ENCODE results near the gene FKBP5.
"Not testable (repeated sequence)": the region's sequence is repeated elsewhere in the genome, so short reads cannot be mapped to it uniquely, and the experiment has no call there.

The FKBP5 gene

GRCh38 chr6:35722121-35722761 lies 33.5 kb upstream of the FKBP5 start:
- DNase-seq = no peak

- peak; percentile 74 for DNase-seq
Measured at GRCh38 chr6:35719830-35720733, 31.4 kb upstream of the FKBP5 start.

DNA sequence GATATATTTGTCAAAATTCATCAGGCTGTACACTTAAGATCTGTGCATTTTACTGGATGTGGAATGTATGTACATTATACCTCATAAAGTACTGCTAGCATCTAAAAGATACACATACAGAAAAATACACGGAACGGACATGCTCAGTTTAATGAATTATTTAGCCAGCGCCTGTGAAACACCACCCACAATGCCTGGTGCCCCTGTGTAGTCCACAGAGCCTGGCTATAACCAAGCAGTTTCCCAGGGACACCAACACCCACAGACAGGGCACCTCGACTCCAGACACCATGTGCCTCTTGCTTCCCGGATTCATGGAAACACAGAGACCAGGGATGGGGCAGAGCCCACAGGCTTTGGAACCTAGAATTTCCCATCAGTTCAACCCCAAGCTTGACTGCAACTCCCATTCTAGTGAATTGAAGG lies 30.7 kb upstream of the FKBP5 start:
- peak; percentile 69 for DNase-seq

DNA sequence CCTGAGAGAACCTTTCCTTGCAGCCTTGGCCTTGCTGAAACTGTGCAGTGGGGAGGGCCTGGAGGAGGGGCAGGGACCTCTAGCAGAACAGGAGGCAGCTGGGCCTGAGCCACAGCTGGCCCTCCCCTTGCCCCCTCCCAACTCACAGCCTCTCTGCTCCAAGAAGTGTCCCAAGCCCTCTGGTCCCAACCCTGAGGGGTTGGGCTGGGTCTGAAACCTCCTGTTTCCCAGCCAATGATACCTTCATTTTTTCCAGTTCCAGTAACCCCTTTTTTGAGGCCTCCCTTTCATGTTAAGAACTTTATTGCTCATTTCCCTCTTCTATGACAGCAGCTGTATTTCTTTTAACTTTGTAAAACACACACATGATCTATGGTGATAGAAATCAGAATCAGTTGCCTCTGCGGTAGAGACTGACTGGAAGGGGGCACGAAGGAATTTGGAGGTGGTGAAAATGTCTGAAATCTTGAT lies 30.2 kb upstream of the FKBP5 start:
- DNase-seq = peak; percentile 74

DNA sequence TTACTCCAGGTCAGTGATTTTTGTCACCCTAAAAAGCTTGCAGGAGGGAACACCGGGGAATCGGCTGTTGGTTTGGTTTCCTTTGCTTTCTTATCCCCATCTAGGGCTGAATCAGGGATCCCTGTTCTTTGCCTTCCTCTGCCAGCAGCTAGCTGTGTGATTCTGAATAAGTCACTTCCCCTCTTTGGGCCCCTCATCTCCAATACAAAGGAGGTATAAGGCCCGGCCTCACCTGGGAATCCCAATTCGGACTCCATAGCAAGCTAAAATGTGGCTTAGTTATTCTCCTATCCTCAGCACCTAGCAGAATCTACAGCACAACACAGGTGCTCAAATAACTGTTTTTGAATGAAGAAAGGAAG lies 29.6 kb upstream of the FKBP5 start:
- DNase-seq = no peak

DNA sequence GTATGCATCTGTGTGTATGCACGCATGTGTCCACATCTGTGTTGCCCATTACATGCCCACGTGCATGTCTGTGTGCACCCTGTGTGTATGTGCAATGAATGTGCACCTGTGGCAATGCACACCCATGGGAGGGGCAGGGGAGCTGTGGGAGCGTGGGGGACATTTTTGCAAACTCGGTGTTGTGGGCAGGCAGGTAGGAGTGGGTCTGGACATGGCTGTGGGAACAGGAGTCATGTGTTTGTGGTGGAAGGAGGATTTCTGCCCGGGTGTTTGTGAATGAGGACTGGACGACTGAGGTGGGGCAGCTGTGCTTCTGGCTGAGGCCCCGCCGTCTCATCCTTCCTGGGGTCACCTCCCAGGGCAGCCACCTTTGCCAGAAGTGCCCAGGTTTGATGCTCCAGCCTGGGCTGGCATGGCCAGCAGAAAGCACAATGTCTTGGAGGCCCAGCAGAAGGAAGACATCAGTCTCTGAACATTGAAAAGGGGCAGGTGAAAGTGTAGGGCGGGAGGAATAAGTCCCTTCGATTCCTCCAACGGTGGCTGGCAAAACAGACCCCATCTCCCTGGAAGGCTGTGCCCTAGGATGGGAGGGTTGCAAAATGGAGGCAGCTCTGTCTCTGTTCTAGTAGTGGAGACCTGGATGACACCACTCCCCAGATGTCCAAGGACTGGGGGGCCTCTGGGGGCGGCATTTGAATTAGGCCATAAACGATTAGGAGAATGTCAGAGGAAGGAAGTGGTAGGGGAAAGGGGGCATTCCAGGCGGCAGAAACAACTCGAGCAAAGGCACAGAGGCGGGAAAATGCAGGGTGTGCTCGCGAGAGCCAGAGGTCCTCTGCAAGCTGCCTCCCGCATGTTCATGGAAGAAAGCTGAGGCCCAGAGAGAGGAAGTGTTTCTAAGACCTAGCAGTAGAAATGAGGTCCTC lies 29.0 kb upstream of the FKBP5 start:
- DNase-seq = no peak

- no peak for DNase-seq
Measured at GRCh38 chr6:35716798-35717197, 28.1 kb upstream of the FKBP5 start.

DNA sequence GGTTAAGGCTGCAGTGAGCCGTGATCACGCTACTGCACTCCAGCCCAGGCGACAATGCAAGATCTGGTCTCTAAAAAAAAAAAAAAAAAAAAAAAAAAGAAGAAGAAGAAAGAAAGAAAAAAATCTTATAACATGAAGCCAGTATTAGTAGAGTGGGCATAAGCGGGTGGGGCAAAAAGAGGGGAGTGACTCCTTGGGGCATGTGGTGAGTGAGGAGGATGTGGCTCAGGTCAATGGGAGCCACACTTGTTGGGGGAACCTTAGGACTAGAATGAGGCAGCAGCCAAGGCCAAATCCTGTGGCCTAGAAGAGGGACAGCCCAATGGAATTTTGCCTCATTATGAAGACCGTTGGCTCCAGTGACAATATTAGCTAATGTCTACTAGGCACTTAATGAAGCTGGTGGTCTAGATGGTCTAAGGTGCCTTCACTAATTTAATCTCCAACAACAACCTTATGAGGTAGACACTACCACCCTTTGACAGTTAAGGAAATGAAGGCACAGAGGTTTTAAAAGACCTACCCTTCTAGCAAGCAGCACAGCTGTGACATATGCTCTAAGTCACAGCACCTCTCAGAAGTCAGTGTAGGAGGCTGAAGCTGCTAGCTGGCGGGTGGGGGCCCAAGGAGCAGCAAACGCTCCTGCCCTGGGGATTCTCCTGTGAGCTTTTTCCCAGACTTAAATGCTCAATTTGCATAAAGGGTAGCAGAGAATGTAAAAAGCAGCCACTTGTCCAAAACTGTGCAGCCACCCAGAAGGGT lies 24.5 kb upstream of the FKBP5 start:
- DNase-seq = no peak

DNA sequence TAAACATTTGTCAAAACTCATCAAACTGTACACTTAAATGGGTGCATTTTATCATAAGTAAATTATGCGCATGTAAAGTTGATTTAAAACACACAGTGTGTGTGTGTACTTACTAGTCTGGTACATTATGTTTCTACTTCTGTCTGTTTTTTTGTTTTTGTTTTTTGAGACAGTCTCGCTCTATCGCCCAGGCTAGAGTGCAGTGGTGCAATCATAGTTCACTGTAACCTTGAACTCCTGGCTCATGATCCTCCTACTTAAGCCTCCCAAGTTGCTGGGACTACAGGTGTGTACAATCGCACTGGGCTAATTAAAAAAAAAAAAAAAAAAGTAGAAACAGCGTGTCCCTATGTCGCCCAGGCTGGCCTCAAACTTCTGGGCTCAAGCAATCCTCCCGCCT lies 23.0 kb upstream of the FKBP5 start:
- DNase-seq = no peak

DNA sequence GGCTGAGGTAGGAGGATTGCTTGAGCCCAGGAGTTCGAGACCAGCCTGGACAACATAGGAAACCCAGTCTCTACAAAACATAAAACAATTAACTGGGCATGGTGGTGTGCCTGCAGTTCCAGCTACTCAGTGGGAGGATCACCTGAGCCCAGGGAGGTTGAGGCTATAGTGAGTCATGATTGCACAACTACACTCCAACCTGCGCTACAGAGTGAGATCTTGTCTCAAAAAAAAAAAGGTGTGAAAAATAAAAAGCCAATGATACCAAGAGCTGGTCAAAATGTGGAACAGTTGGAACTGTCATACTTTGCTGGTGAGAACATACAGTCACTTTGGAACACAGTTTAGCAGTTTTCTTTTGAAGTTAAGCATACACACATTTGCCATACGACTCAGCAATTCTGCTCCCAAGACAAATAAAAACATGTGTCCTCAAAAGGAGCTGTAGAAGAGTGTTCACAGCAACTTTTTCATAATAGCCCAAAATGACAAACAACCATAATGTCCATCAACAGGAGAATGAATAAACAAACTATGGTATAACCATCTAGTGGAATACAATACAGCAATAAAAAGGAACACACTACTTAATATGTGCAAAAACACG lies 21.6 kb upstream of the FKBP5 start:
- DNase-seq = peak; percentile 62

- no peak for DNase-seq
Measured at GRCh38 chr6:35708585-35708984, 19.9 kb upstream of the FKBP5 start.

DNA sequence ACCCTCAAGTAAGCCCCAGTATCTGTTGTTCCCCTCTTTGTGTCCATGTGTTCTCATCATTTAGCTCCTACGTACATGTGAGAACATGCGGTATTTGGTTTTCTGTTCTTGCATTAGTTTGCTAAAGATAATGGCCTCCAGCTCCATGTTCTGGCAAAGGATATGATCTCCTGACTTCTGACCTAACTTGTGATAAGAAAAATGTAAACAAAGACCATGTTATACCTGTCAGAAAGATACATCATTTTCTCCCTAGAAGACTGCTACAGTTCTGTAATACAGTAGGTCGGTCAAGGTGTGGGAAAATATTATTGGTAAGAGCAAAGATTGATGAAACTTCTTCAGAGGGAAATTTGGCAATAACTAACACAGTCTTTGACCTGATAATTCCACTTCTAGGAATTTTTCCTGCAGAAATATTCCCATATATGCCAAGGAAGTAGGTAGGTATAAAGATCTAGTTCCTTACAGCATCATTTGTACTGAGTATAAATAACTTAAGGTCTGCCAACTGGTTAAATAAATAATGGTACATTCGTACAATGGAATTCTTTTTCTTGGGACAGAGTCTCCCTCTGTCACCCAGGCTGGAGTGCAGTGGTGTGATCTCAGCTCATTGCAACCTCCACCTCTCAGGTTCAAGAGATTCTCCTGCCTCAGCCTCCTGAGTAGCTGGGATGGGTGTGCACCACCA lies 19.1 kb upstream of the FKBP5 start:
- no peak for DNase-seq

GRCh38 chr6:35706468-35706867 lies 17.8 kb upstream of the FKBP5 start:
- DNase-seq = no peak

DNA sequence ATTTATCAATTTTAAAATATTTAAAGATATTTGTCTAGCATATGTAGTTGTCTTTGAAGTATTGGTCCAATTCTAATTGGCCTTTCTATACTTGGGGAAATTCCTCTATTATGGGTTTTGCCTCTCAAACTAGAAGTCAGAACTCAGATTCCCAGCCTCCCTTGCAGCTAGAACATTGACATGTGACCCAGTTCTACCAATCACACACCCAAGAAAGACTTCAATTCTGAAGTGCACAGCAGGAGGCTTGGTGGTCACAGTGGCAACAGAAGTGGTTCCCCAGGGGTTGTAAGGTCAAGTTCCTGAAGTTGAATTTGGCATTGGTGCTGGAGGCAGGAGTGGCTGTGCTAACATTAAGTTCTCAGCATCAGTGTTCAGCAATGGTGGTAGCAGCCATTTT lies 14.8 kb upstream of the FKBP5 start:
- DNase-seq = peak; percentile 29

DNA sequence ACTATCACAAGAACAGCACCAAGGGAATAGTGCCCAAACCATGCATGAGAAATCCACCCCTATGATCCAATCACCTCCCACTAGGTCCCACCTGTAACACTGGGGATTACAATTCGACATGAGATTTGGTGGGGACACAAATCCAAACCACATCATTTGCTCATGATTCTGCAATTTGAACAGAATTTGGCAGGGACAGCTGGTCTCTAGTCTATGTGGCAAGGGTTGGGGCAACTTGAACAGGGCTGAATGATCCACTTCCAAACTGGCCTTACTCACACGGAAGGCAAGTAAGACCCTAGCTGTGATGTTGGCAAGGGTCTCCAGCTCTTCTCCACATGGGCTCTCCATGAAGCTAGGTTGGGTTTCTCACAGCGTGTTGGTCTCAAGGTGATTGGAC lies 10.1 kb upstream of the FKBP5 start:
- peak; percentile 28 for DNase-seq

- not testable (repeated sequence) for DNase-seq
Measured at GRCh38 chr6:35698430-35698829, 9.7 kb upstream of the FKBP5 start.

DNA sequence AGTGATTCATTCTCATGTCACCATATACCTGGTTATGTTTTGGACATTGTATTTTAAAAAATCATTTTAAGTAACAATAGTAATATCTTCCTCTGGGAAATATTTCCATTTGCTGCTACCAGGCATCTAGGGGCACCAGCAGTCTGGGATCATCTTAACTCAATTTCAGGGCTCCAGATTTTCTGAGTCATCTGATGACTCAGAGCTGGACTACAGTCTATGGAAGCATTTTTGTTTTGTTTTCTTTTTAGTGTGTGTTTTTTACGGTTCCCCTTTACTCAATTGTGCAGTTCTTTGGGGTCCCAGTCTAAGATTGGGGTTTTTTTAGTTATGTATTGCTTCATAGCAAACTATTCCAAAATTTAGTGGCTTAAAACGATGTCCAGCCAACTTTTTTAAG lies 5.7 kb upstream of the FKBP5 start:
- no peak for DNase-seq

- DNase-seq = no peak
Measured at GRCh38 chr6:35691027-35691824, 2.5 kb upstream of the FKBP5 start.

- DNase-seq = no peak
Measured at GRCh38 chr6:35690484-35690883, 1.8 kb upstream of the FKBP5 start.

GRCh38 chr6:35690006-35690405 lies 1.3 kb upstream of the FKBP5 start:
- not testable (repeated sequence) for DNase-seq

Data from activated CD8-positive, alpha-beta memory T cell treated with anti-CD3 and anti-CD28 coated beads, Interleukin-2, amount 50 U/mL, for 48 hours (primary cell).